Tibial nerve (tissue), 4 donors: ENCODE data around the gene GMEB1.

Experiments used
- CTCF ChIP-seq, 5 experiments: fragments of 200-600 bp in 3 of 5; fragments of 450-650 bp in 2 of 5; sonication (generic) in 3 of 5; IDR thresholded peaks; one replicate each; pipeline ENCODE4 v1.5.1; 2016 to 2019; ENCODE audit warnings: antibody characterized with exemption in 5 of 5, mild to moderate bottlenecking in 3 of 5, moderate library complexity in 2 of 5
- EP300 ChIP-seq, 2 donors: sonication (generic); formaldehyde crosslinking; IDR thresholded peaks; one replicate each; pipeline ENCODE4 v1.6.1; 2017; ENCODE audit warnings: antibody characterized with exemption in 2 of 2, mild to moderate bottlenecking in 1 of 2
- POLR2A ChIP-seq, 2 donors: fragments of 450-650 bp; IDR thresholded peaks; one replicate each; pipeline ENCODE4 v1.6.1; 2017; ENCODE audit warnings: antibody characterized with exemption in 2 of 2, mild to moderate bottlenecking in 2 of 2, moderate library complexity in 2 of 2

GRCh38 chr1:28755701-28756100 is 87.1 kb downstream of the GMEB1 start:
- TF ChIP-seq CTCF (IDR thresholded peaks at IDR 0.05) (no peak), POLR2A (IDR thresholded peaks at IDR 0.05) (no peak), EP300 (IDR thresholded peaks at IDR 0.05) (no peak)
